GM12878 (cell line): ENCODE data around the gene NADSYN1. TPM values are rescaled to one million over a fixed set of nuclear protein-coding genes. Genes with fewer than 3 reads are reported as not detected.
A peak's percentile ranks its signal among the peaks of the same experiment; 100 is the strongest.

Experiments used
- ATAC-seq: fragments of 200-7000 bp; cut with Tn5 transposase; 3 replicates; pipeline ENCODE4 v1.9.1; 2020; ENCODE audit warnings: mild to moderate bottlenecking, moderate library complexity
- BruUV-seq: library from RNA; stranded (reverse); fragments of 400-500 nt; replicated peaks from 2 replicates; lab custom pipeline; 2021; lab: Mats Ljungman, UMichigan
- CTCF ChIA-PET: fragments of 300-600 bp; sonication (Branson Sonifier 250); formaldehyde crosslinking; extraction: SDS; loops from one replicate; lab custom pipeline; 2021; ENCODE audit warnings: inconsistent platforms; lab: Yijun Ruan, JAX
- POLR2A ChIA-PET: fragments of 350-600 bp; formaldehyde crosslinking; extraction: SDS; loops from one replicate; lab custom pipeline; 2021; ENCODE audit warnings: inconsistent platforms; lab: Charles Lee
- RAD21 ChIA-PET: fragments of 300-600 bp; sonication (Branson Sonifier 250); formaldehyde crosslinking; loops from one replicate; lab custom pipeline; 2023; ENCODE audit warnings: antibody characterized with exemption; ENCODE audit not compliant: unreplicated experiment; lab: Charles Lee
- SMC1A ChIA-PET: fragments of 300-600 bp; sonication (Branson Sonifier 250); formaldehyde crosslinking; loops from one replicate; lab custom pipeline; 2023; ENCODE audit not compliant: unreplicated experiment, uncharacterized antibody; lab: Charles Lee
- DNase-seq: peaks from one replicate; pipeline ENCODE4 v3.0.0-alpha.2; 2011; ENCODE audit warnings: low read depth, low spot score
- FAIRE-seq: peaks from 3 replicates; lab custom pipeline; 2011; peaks lifted over from hg19 to GRCh38; lab: Jason Lieb, UNC
- H2AFZ ChIP-seq: 2 replicates; pipeline ENCODE4 v1.6.0; 2011; ENCODE audit warnings: low read depth, low read length, control low read depth; ENCODE audit not compliant: control insufficient read depth
- H3K27ac ChIP-seq: 2 replicates; pipeline ENCODE4 v1.5.1; 2011; ENCODE audit warnings: control low read depth; ENCODE audit not compliant: control insufficient read depth, insufficient read depth
- H3K27me3 ChIP-seq, 2 experiments: replicated peaks in 1 of 2; 2 replicates each; pipeline versions ENCODE4 v1.6.0 to v1.6.1; 2011; ENCODE audit warnings: low read length in 1 of 2; ENCODE audit not compliant: control insufficient read depth in 2 of 2, insufficient read depth in 2 of 2
- H3K36me3 ChIP-seq, 2 experiments: 2 replicates each; pipeline ENCODE4 v1.5.1; 2011; ENCODE audit warnings: low read length in 1 of 2; ENCODE audit not compliant: control insufficient read depth in 2 of 2, insufficient read depth in 2 of 2
- H3K4me1 ChIP-seq: 2 replicates; pipeline ENCODE4 v1.6.1; 2011; ENCODE audit warnings: mild to moderate bottlenecking, low read length, moderate library complexity, mixed read lengths; ENCODE audit not compliant: control insufficient read depth, insufficient read depth
- H3K4me2 ChIP-seq: 2 replicates; pipeline ENCODE4 v1.6.0; 2011; ENCODE audit warnings: control low read depth; ENCODE audit not compliant: control insufficient read depth, insufficient read depth
- H3K4me3 ChIP-seq: fragments of 200-600 bp; sonication (generic); 2 replicates; pipeline ENCODE4 v1.5.1; 2016
- H3K79me2 ChIP-seq: 2 replicates; pipeline ENCODE4 v1.6.0; 2011; ENCODE audit warnings: low read length; ENCODE audit not compliant: control insufficient read depth, insufficient read depth
- H3K9ac ChIP-seq: 2 replicates; pipeline ENCODE4 v1.8.0; 2011; ENCODE audit warnings: low read length, control low read depth, mixed read lengths; ENCODE audit not compliant: control insufficient read depth, insufficient read depth
- H3K9me3 ChIP-seq: replicated peaks from 3 replicates; pipeline ENCODE4 v1.5.1; 2011; ENCODE audit warnings: mild to moderate bottlenecking, low read length; ENCODE audit not compliant: control insufficient read depth, insufficient read depth
- H4K20me1 ChIP-seq: 2 replicates; pipeline ENCODE4 v1.6.0; 2011; ENCODE audit not compliant: control insufficient read depth, insufficient read depth
- GATAD2B ChIP-seq: fragments of 450-650 bp; conservative IDR thresholded peaks from 2 replicates; pipeline ENCODE4 v1.6.1; 2017; ENCODE audit warnings: low read depth, mild to moderate bottlenecking, moderate library complexity
- MEF2A ChIP-seq: IDR thresholded peaks from 2 replicates; pipeline ENCODE4 v1.6.1; 2011; ENCODE audit warnings: low read depth, mild to moderate bottlenecking, low read length, moderate library complexity; ENCODE audit not compliant: insufficient read depth
- PAX8 ChIP-seq: fragments of 450-650 bp; IDR thresholded peaks from 2 replicates; pipeline ENCODE4 v1.6.1; 2017; ENCODE audit warnings: mild to moderate bottlenecking, moderate library complexity
- PML ChIP-seq: IDR thresholded peaks from 2 replicates; pipeline ENCODE4 v1.6.1; 2012; ENCODE audit warnings: low read length, inconsistent platforms
- STAT1 ChIP-seq: fragments of 450-650 bp; conservative IDR thresholded peaks from 2 replicates; pipeline ENCODE4 v1.6.1; 2014; ENCODE audit warnings: antibody characterized with exemption, mild to moderate bottlenecking
- TAF1 ChIP-seq: IDR thresholded peaks from 2 replicates; pipeline ENCODE4 v1.6.1; 2011; ENCODE audit warnings: mild to moderate bottlenecking, low read depth, low read length, borderline replicate concordance
- WGBS: methylation state at CpG from one replicate; pipeline ENCODE4 v1.1.6; 2016; ENCODE audit warnings: low lambda C conversion rate; ENCODE audit not compliant: insufficient replicate concordance, insufficient coverage; ENCODE audit errors: missing lambda C conversion rate; 5-methylcytosine and 5-hydroxymethylcytosine counted together
- in situ Hi-C: fragments of 300-500 bp; cut with MboI; formaldehyde crosslinking; loops from 9 replicates; pipeline ENCODE4 v1.14.3; 2018; ENCODE audit warnings: mixed read lengths
- intact Hi-C: fragments of 100-400 bp; cut with micrococcal nuclease; formaldehyde crosslinking; loops from one replicate; pipeline ENCODE4 v1.14.2; 2022; ENCODE audit not compliant: unreplicated experiment
- polyA plus RNA-seq, 11 experiments: library from polyadenylated mRNA; depleted of rRNA in 4 of 11; unstranded in 6 of 11; stranded (reverse) in 5 of 11; fragments of >200 nt; fragmentation: Nextera tagmentation in 4 of 11; fragmentation: Illumina TruSeq in 1 of 11; extraction: Ambion mirVana in 4 of 11; extraction: Trizol in 1 of 11; gene quantifications; 1 replicate in 1 of 11; 2 replicates in 10 of 11; pipeline versions ENCODE4 v1.2.1 to v1.2.3, GENCODE V29; 2011 to 2016; ENCODE audit warnings: inconsistent platforms in 2 of 11, missing spikeins in 2 of 11, low read depth in 1 of 11
- total RNA-seq, 4 experiments: library from RNA; depleted of rRNA in 3 of 4; stranded (reverse); fragments of >200 nt in 3 of 4; fragmentation: Illumina TruSeq in 1 of 4; extraction: Trizol in 1 of 4; gene quantifications; 2 replicates each; pipeline versions ENCODE4 v1.2.1 to v1.2.3, GENCODE V29; 2013 to 2021
- TF ChIP-seq, protein P1 (sequence below): IDR thresholded peaks from 2 replicates; pipeline ENCODE4 v1.6.1; 2011; ENCODE audit warnings: borderline replicate concordance, low read depth, mild to moderate bottlenecking, moderate library complexity, mixed read lengths, low read length; ENCODE audit not compliant: insufficient read depth; ENCODE audit errors: extremely low read length

NADSYN1 gene
- total and polyA plus RNA-seq, 10 of the 15 experiments (the other 5 are each of a cell fraction or from before 2014, with no cell fraction given): 12.2 to 90.2 (median 69.5) TPM

DNA sequence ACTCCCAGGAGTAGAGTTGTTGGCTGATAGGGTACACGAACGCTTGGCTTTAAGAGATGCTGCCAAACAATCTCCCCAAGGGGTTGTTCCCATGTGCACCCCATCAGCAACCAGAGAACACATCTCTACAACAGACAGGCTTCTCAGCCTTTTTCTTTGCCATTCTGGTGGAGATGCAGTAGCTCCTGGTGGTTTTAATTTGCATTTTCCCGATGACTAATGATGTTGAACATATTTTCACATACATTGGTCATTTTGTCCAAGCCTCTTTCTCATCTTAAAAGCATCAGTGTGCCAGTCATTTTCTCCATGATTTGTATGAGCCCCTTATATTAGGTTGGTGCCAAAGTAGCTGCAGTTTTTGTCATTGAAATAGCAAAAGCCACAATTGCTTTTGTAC, 26.6 kb upstream of the NADSYN1 start:
- Histone ChIP-seq H3K9me3 (peaks cover 2% of the 10 kb centered on the region; the same call in 1 of the 3 replicates), H3K9ac (no peak overlapping the region), H3K79me2 (no peaks in the 10 kb centered on the region)
- RAD21 ChIA-PET: interaction anchor here (0.8 to 1.7 kb wide), 2 partner anchors 23 to 26 kb away, joined by 3 to 5 read pairs; partner anchors contain the start of gene NADSYN1
- in situ Hi-C loops: no loop called here
- FAIRE-seq: no peak
- WGBS: 46% methylated on average over 3 of the region's 3 CpGs
- SMC1A ChIA-PET: interaction anchor here (0.8 kb wide), 1 partner anchor 163 kb away, joined by 5 read pairs; no protein-coding TSS in a partner anchor
- no TSS peak for BruUV-seq
- CTCF ChIA-PET: interaction anchor here (1.2 to 1.9 kb wide), 3 partner anchors 55 to 137 kb away, joined by 3 to 6 read pairs (median 3); no protein-coding TSS in a partner anchor
- no peak for TF ChIP-seq PAX8
- TF ChIP-seq PML: no peak
- TF ChIP-seq TAF1: no peak
- TF ChIP-seq STAT1: no peak
- TF ChIP-seq, protein P1, sequence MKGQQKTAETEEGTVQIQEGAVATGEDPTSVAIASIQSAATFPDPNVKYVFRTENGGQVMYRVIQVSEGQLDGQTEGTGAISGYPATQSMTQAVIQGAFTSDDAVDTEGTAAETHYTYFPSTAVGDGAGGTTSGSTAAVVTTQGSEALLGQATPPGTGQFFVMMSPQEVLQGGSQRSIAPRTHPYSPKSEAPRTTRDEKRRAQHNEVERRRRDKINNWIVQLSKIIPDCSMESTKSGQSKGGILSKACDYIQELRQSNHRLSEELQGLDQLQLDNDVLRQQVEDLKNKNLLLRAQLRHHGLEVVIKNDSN: no peak
- TF ChIP-seq MEF2A: no peak
- TF ChIP-seq GATAD2B: no peak
- TF ChIP-seq, all 136 proteins: peak for 0
- Histone ChIP-seq H3K27me3 (no peaks in the 10 kb centered on the region), H4K20me1 (no peaks in the 10 kb centered on the region), H3K4me3 (no peak overlapping the region), H3K36me3 (no peaks in the 10 kb centered on the region), H3K27ac (no peak overlapping the region), H2AFZ (no peak overlapping the region), H3K4me2 (no peak overlapping the region), H3K4me1 (peaks cover 31% of the 10 kb centered on the region)
- ATAC-seq (no peak), DNase-seq (peak; percentile 8)
- intact Hi-C loops: loop anchor here (10.0 kb wide), 1 partner anchor 138 kb away; the partner anchor contains the start of gene KRTAP5-10
- POLR2A ChIA-PET: interaction anchor here (0.6 to 1.4 kb wide), 3 partner anchors 21 to 80 kb away, joined by 3 read pairs; partner anchors contain the start of gene DHCR7
